Esophagus muscularis mucosa (tissue), 4 donors: ENCODE data around the gene B3GNT7. TPM values are rescaled to one million over a fixed set of nuclear protein-coding genes. Genes with fewer than 3 reads are reported as not detected.

Source experiments
- DNase-seq: peaks from one replicate; pipeline ENCODE4 v3.0.0-alpha.2; 2017; ENCODE audit errors: extremely low spot score
- H3K27ac ChIP-seq, 4 donors: fragments of 200-600 bp; sonication (generic); replicated peaks in 1 of 4; 1 replicate in 3 of 4; 2 replicates in 1 of 4; pipeline ENCODE4 v1.5.1; 2016 to 2019; ENCODE audit warnings: mild to moderate bottlenecking in 1 of 4
- H3K27me3 ChIP-seq, 4 donors: fragments of 200-600 bp; sonication (generic); one replicate each; pipeline versions ENCODE4 v1.5.1 to v1.6.0; 2016 to 2019
- H3K36me3 ChIP-seq, 4 donors: fragments of 200-600 bp; sonication (generic); one replicate each; pipeline ENCODE4 v1.5.1; 2016 to 2019
- H3K4me1 ChIP-seq, 4 donors: fragments of 200-600 bp; sonication (generic); one replicate each; pipeline ENCODE4 v1.5.1; 2016 to 2019
- H3K4me3 ChIP-seq, 4 donors: fragments of 200-600 bp; sonication (generic); 1 replicate in 2 of 4; 2 replicates in 2 of 4; pipeline ENCODE4 v1.5.1; 2016 to 2019; ENCODE audit warnings: mild to moderate bottlenecking in 4 of 4, moderate library complexity in 1 of 4
- H3K9me3 ChIP-seq, 4 donors: fragments of 200-600 bp; sonication (generic); 1 replicate in 3 of 4; 2 replicates in 1 of 4; pipeline ENCODE4 v1.5.1; 2016 to 2019
- EP300 ChIP-seq: sonication (generic); formaldehyde crosslinking; IDR thresholded peaks from one replicate; pipeline ENCODE4 v1.6.1; 2017; ENCODE audit warnings: antibody characterized with exemption
- POLR2A ChIP-seq: fragments of 450-650 bp; IDR thresholded peaks from one replicate; pipeline ENCODE4 v1.6.1; 2017; ENCODE audit warnings: antibody characterized with exemption, moderate library complexity, mild to moderate bottlenecking, low read depth
- POLR2AphosphoS5 ChIP-seq, 2 donors: sonication (generic); formaldehyde crosslinking; IDR thresholded peaks; one replicate each; pipeline ENCODE4 v1.6.1; 2017; ENCODE audit warnings: antibody characterized with exemption in 2 of 2
- WGBS: methylation state at CpG from one replicate; pipeline ENCODE4 v1.1.5; 2018; 5-methylcytosine and 5-hydroxymethylcytosine counted together
- intact Hi-C: fragments of 100-400 bp; cut with DNase I; formaldehyde crosslinking; loops from one replicate; pipeline ENCODE4 v1.15.1; 2023
- total RNA-seq, 4 donors: library from RNA; depleted of rRNA; stranded (reverse); fragments of >200 nt; gene quantifications; one replicate each; pipeline versions ENCODE4 v1.1.0 to v1.2.1, GENCODE V29; 2016
- TF ChIP-seq, protein P1 (sequence below), 3 experiments: fragments of 200-600 bp in 2 of 3; fragments of 450-650 bp in 1 of 3; sonication (generic) in 2 of 3; IDR thresholded peaks; one replicate each; pipeline ENCODE4 v1.5.1; 2017 to 2019; ENCODE audit warnings: antibody characterized with exemption in 3 of 3, mild to moderate bottlenecking in 2 of 3, moderate library complexity in 1 of 3

Gene B3GNT7
- total RNA-seq, 4 donors from 2014 or later, result 3.7 to 7.0 (median 4.5) TPM

DNA sequence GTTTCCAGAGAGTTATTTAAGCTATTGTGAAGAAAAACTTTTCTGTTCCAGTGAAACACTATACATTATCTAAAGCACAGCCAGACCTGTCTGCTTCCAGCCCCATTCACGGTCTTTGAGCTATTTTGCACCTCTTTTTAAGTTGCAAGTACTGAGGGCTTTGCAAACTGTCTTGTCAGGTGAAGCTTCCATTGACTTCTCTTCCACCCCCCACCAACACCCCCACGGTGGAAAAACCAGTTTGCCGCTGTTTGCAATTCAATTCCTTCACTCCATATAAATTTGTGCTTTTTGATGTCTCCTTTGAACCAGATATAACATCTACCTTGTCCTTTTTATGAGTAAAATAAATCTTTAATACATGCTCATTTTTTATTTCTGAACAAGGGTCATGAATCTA, 15.7 kb downstream of the B3GNT7 start:
- Histone ChIP-seq H3K4me1 (peaks cover 10 to 17% (median 15%) of the 10 kb centered on the region in 4 donors), H3K27me3 (no peaks in the 10 kb centered on the region), H3K36me3 (no peaks in the 10 kb centered on the region), H3K9me3 (peaks cover 0 to 5% (median 2%) of the 10 kb centered on the region in 4 donors), H3K4me3 (no peak overlapping the region), H3K27ac (no peak overlapping the region)
- TF ChIP-seq EP300 (no peak), POLR2AphosphoS5 (IDR thresholded peaks at IDR 0.05) (no peak), POLR2A (no peak)
- TF ChIP-seq, protein P1, sequence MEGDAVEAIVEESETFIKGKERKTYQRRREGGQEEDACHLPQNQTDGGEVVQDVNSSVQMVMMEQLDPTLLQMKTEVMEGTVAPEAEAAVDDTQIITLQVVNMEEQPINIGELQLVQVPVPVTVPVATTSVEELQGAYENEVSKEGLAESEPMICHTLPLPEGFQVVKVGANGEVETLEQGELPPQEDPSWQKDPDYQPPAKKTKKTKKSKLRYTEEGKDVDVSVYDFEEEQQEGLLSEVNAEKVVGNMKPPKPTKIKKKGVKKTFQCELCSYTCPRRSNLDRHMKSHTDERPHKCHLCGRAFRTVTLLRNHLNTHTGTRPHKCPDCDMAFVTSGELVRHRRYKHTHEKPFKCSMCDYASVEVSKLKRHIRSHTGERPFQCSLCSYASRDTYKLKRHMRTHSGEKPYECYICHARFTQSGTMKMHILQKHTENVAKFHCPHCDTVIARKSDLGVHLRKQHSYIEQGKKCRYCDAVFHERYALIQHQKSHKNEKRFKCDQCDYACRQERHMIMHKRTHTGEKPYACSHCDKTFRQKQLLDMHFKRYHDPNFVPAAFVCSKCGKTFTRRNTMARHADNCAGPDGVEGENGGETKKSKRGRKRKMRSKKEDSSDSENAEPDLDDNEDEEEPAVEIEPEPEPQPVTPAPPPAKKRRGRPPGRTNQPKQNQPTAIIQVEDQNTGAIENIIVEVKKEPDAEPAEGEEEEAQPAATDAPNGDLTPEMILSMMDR (IDR thresholded peaks at IDR 0.05), result no peak
- 65% methylated on average over 3 of the region's 3 CpGs for WGBS
- intact Hi-C loops, result loop anchor here (5.0 to 10.0 kb wide), 3 partner anchors 116 to 304 kb away; no protein-coding TSS in a partner anchor
- no peak for DNase-seq

DNA sequence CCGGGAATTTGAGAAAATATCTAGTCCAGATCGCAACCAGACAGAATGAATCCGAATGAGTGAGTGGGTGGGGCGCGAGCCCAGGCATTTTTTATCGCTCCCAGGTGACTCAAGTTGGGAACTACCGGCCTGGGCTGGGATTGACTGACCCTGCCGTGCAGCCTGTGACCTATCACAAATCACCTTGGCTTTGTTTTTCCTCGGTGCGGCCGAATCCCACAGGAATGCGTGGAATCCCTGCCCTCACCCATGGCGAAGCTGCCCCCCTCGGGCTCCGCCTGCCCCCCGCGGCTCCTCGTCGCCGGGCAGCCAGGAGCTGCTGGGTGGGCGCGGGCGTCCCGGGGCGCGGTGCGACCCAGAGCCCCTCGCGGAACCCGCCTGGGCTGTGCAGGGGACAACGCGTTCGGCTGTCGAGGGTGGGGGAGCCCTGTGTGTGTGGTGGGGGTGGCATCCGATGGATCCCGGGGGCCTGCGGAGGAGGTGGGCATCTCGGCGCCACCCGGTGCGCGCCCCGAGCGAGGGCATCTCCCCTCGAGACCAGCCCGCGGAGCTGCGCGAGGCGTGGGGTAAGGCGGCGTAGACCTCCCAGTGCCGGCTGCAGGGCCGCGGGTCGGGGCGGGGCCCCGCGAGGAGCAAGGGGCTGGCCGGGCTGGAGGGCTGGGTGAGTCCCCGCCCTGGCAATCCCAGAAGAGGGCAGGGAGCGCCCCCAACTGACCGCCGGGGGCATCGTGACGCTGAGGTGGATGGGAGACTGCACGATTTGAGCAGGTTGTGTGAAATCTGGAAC, 16.5 kb downstream of the B3GNT7 start:
- Histone ChIP-seq H3K36me3 (no peaks in the 10 kb centered on the region), H3K4me1 (peaks cover 10 to 17% (median 15%) of the 10 kb centered on the region in 4 donors), H3K27ac (peak overlapping the region in 2 of 4 donors; percentile 12 to 35), H3K9me3 (peaks cover 0 to 5% (median 2%) of the 10 kb centered on the region in 4 donors), H3K27me3 (no peaks in the 10 kb centered on the region), H3K4me3 (peak overlapping the region; percentile 62 to 80 (median 64))
- DNase-seq, result no peak
- TF ChIP-seq, protein P1 (IDR thresholded peaks at IDR 0.05), result peak; percentile 78 to 87 (median 80)
- TF ChIP-seq POLR2AphosphoS5 (IDR thresholded peaks at IDR 0.05) (peak in 1 of 2 donors; percentile 6), EP300 (no peak)
- intact Hi-C loops, result loop anchor here (5.0 to 10.0 kb wide), 3 partner anchors 117 to 305 kb away; no protein-coding TSS in a partner anchor
- WGBS, result 2% methylated on average over 45 of the region's 67 CpGs

DNA sequence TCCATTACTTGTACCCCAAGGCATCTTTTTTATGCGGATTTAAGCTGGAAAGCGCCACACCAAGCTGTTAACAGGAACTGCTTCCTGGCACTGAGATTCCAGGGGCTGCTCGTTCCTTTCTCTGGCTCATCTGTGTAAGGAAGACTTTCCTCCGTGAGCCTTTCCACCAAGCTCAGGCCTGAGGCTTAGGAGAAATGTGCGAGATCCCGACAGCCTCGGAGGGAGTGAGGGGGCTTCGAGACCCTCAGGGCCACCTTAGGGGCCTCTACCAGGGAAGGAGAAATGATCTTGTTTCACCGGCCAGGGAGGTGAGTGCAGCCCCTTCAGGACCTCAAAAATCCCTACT, 17.1 kb downstream of the B3GNT7 start:
- no peak for DNase-seq
- Histone ChIP-seq H3K27ac (peak overlapping the region in 1 of 4 donors; percentile 12), H3K36me3 (no peaks in the 10 kb centered on the region), H3K4me3 (peak overlapping the region; percentile 62 to 80 (median 64)), H3K27me3 (no peaks in the 10 kb centered on the region), H3K9me3 (peaks cover 0 to 5% (median 2%) of the 10 kb centered on the region in 4 donors), H3K4me1 (peaks cover 10 to 17% (median 15%) of the 10 kb centered on the region in 4 donors)
- intact Hi-C loops, result loop anchor here (5.0 to 10.0 kb wide), 3 partner anchors 118 to 305 kb away; no protein-coding TSS in a partner anchor
- TF ChIP-seq POLR2AphosphoS5 (IDR thresholded peaks at IDR 0.05) (no peak), EP300 (no peak), POLR2A (no peak)
- TF ChIP-seq, protein P1 (IDR thresholded peaks at IDR 0.05), result no peak
- WGBS, result 39% methylated on average over 8 of the region's 9 CpGs

DNA sequence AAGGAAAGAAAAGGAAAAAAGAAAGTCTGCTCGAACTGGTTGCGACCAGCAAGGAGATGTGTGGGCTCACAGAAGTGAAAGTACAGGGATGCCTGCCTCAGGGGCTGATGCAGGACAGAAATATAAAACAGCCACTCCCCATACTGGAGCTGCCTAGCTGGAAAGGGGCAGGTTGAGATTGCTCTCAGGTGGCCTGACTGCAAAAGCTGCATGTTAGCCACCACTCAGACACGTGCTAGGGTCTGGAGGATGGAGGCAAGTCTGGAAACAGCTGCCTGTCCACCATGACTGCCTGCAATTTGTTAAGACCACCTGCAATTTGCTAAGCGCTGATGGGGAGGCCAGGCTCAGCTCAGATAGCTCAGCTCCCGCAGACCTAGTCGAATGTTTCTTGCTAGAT, 17.9 kb downstream of the B3GNT7 start:
- no peaks in the 10 kb centered on the region for H3K36me3 ChIP-seq
- no peak overlapping the region for H3K4me3 ChIP-seq
- DNase-seq, result no peak
- H3K9me3 ChIP-seq, result peaks cover 0 to 5% (median 2%) of the 10 kb centered on the region in 4 donors
- no peaks in the 10 kb centered on the region for H3K27me3 ChIP-seq
- peaks cover 10 to 17% (median 15%) of the 10 kb centered on the region in 4 donors for H3K4me1 ChIP-seq
- WGBS, result 85% methylated on average over 6 of the region's 6 CpGs
- H3K27ac ChIP-seq, result no peak overlapping the region
- TF ChIP-seq EP300 (no peak), POLR2A (no peak), POLR2AphosphoS5 (IDR thresholded peaks at IDR 0.05) (no peak)
- TF ChIP-seq, protein P1 (IDR thresholded peaks at IDR 0.05), result no peak
- intact Hi-C loops, result loop anchor here (5.0 to 10.0 kb wide), 3 partner anchors 119 to 306 kb away; no protein-coding TSS in a partner anchor
